GM21737 (cell line): ENCODE data around the gene TMEM129.

Experiments
- ATAC-seq: cut with Tn5 transposase; IDR thresholded peaks from one replicate; pipeline ENCODE4 v1.9.1; 2021; ENCODE audit warnings: mild to moderate bottlenecking, moderate library complexity; ENCODE audit not compliant: unreplicated experiment

The TMEM129 gene

DNA sequence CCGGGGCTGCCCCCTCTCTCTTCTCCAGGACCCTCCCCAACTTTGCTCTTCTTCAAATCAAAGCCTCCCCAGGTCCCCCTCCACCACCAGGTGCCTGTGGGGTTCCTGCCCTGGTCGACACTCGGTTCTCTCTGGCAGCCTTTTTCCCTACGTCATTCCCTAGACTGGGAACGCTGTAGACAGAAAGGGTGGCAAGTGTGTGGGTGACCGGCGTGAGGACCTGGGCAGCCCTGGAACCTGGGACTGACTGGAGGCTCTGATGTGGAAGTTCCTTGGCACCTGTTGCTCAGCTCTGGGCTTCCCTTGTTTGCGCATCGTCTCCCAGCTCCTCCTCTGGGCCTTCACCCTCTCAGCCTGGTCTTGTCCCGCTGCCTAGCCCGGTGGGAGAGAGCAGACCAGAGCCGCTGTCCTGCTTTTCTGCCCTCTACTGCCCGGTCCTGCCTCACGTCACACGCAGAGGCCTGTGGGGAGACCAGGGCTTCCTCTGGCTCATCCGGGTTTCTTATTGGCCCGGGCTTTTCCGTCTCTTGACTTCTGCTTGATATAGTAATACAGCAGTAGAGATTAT lies 1.5 kb upstream of the TMEM129 start:
- no peak for ATAC-seq

GRCh38 chr4:1721666-1722550 lies 785 bp upstream of the TMEM129 start:
- ATAC-seq: no peak

GRCh38 chr4:1720163-1720983 lies 750 bp downstream of the TMEM129 start:
- peak; percentile 17 for ATAC-seq

- no peak for ATAC-seq
Observed at GRCh38 chr4:1718095-1718850, 2.9 kb downstream of the TMEM129 start.

DNA sequence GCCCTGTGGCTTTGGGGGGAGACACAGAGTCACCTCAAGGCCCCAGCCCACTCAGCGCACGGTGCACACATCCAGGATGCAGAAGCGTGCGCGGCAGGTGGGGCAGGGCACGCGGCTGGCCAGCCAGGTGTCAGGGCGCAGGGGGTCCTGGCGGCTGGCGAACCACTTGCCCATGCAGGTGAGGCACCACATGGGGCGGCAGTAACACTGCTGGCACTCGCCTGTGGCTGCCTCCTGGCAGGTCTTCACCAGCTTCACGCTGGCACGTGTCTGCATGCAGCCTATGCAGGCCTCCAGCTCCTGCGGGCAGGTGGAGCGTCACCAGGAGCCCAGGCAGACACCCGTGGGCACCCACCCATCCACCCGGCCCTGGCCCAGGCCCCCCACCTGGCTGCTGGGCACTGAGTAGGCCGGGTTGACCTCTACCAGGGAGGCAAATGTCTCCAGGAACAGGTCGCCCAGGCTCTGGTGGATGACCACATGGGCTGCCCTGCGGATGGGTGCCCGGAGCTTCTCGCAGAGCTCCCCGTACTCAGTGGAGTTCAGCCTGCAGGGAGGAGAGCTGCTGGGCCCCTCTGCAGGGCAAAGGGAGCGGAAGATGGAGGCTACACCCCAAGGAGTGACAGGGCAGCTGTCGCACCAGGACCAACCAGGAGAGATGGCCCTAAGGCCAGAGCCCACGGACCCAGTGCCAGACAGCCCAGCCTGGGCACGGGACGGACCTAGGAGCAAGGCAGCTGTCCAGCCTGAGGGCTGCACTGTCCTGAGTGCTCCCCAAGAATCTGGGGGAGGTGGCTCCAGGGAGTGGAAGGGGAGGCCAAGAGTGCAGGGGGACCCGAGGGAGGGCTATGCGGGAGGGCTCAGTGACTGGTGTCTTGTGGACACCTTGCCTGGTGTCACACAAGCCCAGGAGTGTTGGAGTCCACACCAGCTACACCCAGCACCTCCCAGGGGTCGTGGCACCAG lies 3.7 kb downstream of the TMEM129 start:
- no peak for ATAC-seq

DNA sequence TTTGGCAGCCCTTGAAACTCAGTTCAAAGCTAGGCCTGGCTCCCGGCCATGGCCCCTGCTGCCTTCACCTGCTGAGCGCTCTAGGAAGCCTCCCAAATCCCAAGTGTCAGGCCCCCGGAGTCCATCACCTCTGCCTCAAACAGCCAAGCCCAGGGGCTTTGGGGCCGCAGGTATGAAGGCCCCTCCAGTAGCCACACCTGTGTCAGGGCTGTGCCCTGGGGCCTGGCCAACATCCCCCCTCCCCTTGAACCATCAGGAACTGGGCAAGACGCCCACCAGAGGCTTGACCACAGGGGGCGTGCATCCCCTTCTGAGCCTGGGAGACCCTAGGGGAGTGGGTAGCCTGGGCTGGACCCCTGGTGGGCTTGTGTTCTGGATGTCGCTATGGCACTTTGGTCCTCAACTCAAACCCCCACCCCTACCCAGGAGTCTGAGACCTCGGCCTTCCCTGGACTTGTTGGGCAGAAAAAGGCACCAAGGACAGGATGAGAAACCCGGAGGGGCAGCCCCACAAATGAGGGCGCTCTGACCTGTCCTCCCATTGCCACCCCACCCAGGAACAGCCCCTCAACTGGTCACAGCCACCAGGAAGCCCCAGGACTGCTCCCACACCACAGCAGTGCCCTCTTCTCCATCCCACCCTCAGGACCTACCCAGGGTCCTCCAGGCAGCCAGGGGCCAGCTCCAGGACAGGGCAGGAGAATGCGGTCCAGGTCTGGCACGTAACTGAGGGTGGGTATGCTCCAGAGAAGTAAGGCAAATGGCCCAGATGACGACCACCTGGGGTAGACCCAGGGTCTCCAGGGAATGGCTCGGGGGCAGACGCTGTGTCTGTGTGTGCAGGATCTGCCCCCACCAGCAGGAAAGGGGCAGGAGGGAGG lies 4.8 kb downstream of the TMEM129 start:
- no peak for ATAC-seq

- no peak for ATAC-seq
Observed at GRCh38 chr4:1715002-1715758, 5.9 kb downstream of the TMEM129 start.

DNA sequence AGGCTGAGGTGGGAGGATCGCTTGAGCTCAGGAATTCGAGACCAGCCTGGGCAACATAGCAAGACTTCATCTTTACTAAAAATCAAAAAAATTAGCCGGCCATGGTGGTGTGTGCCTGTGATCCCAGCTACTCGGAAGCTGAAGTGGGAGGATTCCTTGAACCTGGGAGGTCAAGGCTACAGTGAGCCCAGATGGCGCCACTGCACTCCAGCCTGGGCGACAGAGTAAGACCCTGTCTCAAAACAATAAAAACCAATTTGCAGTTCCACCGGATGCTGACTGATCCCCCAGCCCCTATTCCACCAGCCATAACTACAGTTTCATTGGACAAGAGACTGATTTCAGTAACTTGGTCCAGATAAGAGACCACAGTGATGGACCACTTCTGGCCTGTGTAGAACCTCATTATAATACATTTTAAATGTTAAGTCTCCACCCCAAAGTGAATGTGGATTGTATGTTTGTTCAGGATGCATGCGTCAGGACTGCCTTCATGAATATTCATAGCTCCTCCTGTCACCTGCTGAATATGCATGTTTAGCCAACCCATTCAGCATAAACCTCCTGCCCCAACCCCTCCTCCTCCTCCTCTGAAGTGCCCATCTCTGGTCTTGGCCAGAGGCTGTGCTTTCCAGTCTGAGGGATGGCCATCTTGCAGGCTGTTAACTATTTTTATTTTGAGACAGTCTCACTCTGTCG lies 6.7 kb downstream of the TMEM129 start:
- no peak for ATAC-seq

GRCh38 chr4:1713003-1713851 lies 7.9 kb downstream of the TMEM129 start:
- no peak for ATAC-seq

GRCh38 chr4:1712216-1713002 lies 8.7 kb downstream of the TMEM129 start, which contains the start of gene SLBP:
Gene SLBP (minus strand): TSS chr4:1712319. CDS start chr4:1712188, 131 bp downstream.
- ATAC-seq: peak; percentile 68

DNA sequence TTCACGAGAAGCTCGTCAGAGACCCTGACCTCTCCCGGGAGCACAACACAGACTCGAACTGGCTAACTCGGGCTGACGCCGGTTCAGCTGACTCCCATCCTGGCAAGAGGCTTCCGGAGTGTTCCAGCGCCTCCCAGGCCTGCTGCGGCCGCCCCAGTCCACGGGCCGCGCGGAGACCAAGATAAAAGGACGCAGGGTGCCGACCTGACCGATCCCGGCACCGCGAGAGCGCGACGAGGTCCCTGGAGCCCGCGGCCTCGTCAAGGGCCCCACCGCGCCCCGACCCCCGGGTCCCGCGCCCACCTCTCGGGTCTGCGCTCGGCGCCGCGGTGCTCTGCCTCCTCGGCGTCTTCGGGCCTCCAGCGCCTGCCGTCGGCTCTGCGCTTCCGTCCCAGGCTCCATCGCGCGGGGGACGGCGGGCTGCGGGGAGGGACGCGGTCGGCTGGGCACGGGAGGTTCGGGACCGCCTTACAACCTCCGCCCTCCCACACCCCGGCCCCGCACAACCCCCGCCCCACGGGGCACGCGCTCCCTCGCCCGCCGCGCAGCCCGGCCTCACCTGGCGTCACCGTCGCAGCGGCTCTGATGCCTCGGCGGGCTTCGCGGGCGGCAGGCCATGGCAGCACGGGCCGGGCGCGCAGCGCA lies 9.4 kb downstream of the TMEM129 start:
- ATAC-seq: peak; percentile 13

DNA sequence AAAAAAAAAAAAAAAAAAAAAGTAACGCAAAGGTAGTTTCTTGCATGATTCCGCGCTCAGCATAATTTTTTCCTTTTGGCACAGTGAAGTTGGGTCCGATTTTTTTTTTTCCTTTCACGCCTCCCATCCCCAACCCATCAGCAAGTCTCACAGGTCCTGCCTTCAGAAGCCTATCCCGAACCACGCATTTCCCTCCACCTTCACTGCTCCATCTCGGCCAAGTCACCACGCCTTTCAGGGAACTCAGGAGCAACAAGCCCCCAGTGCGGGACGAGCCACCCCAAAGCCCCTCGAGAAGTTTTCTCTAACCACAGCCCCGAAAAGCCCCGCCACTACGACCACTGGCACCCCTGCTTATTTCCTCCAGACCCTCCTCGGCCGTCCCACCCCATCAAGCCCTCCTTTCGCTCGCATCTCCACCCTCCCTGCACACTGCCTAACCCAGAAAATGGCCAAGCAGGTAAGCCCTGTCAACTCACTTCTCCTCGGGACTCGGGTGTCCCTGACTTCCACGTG lies 10.0 kb downstream of the TMEM129 start:
- no peak for ATAC-seq

DNA sequence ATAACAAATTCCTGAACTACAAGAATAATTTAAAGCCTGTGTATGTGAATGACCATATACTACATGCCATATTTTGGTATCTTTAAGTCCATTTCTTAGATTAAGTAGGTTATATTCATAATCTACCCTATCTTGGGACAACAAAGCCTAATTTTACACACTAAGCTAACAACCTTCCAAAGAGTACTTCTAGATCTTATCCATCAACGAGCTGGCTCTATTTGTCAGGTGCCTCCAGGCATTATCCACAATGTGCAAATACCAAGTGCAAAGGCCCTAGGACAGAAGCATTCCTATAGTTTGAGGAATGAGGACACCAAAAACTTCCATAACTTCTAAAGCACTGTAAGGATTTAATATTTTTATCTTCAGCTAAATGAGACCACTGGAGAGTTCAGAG lies 12.5 kb downstream of the TMEM129 start:
- no peak for ATAC-seq

GRCh38 chr4:1706358-1706757 lies 14.8 kb downstream of the TMEM129 start:
- no peak for ATAC-seq

DNA sequence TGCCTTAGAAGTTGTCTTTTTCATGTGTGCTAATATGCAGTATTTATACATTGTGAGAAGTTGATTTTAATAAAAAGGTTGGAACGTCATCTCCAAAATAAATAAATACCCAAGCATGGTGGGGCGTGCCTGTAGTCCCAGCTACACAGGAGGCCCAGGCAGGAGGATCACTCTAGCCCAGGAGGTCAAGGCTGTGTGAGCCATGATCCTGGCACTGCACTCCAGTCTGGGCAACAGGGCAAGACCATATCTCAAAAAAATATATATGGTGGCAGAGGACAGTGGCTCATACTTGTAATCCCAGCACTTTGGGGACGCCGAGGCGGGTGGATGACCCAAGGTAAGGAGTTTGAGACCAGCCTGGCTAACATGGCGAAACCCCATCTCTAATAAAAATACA lies 15.4 kb downstream of the TMEM129 start:
- no peak for ATAC-seq
